DMS 273 (cell line): ENCODE data around the gene PDF.

Experiments used
- DNase-seq: peaks from one replicate; lab custom pipeline; 2025; ENCODE audit not compliant: unreplicated experiment; lab: John Stamatoyannopoulos, UW

The PDF gene

DNA sequence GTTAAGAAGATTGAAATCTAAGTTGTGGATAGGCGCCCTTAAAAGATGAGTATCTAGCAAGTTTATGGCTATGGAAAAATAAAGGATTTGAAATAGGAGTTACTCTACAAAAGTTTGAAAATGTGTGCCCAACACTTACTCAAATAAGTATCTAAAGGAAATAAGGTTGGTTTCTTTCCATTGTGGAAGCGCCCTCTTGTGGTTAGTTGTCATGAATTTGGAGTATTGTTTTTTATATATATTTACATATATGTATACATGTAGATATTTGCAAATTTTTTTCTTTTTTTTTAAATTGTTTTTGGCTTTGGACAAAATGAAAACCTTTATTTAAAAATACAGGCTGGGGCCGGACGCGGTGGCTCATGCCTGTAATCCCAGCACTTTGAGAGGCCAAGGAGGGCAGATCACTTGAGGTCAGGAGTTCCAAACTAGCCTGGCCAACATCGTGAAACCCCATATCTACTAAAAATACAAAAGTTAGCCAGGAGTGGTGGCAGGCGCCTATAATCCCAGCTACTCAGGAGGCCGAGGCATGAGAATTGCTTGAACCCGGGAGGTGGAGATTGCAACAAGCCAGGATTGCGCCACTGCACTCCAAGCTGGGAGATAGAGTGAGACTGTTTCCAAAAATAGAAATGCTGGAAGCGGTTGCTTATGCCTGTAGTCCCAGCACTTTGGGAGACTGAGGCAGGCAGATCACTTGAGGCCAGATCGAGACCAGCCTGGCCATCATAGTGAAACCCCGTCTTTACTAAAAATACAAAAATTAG lies 43.3 kb downstream of the PDF start:
- peak; percentile 81 for DNase-seq

DNA sequence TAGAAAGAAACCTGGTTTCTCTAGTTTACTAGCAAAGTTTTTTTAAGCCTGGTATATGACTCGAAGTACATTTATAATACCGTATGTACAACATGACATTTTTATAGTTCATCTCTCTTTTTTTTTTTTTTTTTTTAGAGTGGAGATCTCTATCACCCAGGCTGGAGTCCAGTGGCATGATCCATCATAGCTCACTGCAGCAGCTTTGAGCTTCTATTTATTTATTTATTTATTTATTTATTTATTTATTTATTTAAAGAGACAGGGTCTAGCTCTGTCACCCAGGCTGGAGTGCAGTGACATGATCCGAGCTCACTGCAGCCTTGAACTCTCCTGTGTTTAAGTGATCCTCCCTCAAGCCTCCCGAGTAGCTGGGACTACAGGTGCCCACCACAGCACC lies 45.1 kb downstream of the PDF start:
- no peak for DNase-seq

DNA sequence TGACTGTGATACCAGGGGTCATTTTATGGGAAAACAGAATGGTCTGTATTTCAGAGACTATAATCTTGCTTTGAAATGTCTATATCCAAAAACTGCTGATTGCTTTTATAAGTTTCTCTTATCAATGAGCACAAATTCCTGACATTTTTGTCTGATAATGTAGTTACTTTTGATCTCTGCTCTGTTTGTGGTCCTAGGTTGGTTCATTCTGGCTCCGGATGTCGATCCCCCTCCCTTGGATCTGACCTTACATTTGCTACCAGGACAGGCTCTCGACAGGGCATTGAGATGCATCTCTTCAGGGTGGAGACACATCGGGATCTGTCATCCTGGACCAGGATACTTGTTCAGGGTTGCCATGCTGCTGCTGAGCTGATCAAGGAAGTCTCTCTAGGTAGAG lies 46.5 kb downstream of the PDF start:
- no peak for DNase-seq

DNA sequence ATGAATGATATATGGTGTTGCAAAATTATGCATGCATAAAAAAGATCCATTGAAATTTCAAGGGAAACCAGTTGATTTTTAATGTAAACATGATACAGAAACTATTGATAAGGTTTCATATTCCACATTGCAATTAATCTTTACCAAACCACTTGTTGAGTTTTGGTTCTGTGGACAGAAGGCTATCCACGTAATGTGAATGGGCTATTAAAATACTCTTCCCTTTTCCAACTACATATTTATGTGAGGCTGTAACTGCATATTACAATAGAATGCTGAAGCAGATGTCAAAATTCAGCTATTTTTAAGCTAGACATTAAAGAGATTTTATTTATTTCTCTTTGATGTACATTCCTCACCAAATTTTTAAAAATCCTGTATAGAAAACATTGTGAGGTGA lies 53.0 kb downstream of the PDF start:
- DNase-seq = no peak
